ENCODE measurements around the gene SCN4A. TPM values are rescaled to one million over a fixed set of nuclear protein-coding genes. Genes with fewer than 3 reads are reported as not detected.
A peak's percentile ranks its signal among the peaks of the same experiment; 100 is the strongest.

SCN4A gene
- total RNA-seq, 3 donors from 2014 or later (not counting 1 experiment from before 2014, with no cell fraction given) = 0.10 to 0.14 (median 0.14) TPM

DNA sequence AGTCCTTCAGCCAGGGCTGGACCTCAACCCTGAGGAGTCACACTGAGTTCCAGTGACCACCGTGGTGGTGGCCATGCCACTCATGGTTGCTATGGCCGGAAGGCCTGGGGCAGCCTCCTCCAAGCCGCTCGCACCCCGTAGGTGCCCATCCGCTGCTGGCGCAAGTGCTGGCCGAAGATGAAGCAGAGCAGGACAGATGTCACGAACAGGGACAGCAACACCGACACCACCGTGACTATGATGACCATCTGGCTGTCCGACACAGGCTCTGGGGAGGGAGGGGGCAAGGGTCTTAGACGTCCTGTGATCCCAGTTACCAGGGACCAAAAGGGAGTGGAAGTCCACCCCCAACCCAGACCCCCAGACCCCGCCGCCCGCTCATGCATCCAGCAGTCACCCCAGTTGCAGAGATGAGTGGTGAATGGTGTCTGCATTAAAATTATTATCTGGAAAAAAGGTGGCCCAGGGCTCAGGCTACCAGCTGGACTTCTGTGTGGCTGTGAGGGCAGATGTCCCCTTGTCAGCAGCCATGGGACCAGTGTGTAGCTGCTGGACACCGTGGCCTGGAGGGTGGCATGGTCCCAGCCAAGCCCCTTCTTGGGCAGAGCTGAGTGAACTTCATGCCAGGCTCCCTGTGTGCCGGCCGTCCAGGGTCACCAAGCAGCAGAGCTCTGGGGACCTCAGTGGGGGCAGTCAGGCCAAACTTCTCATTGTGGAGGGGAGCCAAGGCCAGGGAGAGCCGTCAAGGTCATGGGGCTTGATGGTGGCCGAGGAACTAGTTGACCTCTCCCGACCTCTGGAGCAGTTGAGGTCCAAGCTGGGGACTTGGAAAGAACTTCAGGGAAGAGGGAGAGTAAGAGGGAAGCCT lies 30.2 kb upstream of the SCN4A start:
- no peak for TF ChIP-seq CTCF (IDR thresholded peaks at IDR 0.05)
- no peak overlapping the region for H3K27ac Mint-ChIP-seq
- Histone ChIP-seq H3K27me3 (ENCODE audit: control insufficient read depth, insufficient read depth, low read length) (no peaks in the 10 kb centered on the region), H3K36me3 (ENCODE audit: control insufficient read depth, insufficient read depth, low read length) (peaks cover 54% of the 10 kb centered on the region), H3K4me3 (ENCODE audit: low read length) (no peak overlapping the region), H3K27ac (ENCODE audit: low read length) (no peak overlapping the region), H3K4me1 (ENCODE audit: control insufficient read depth, insufficient read depth, low read length) (peaks cover 42% of the 10 kb centered on the region), H3K9me3 (ENCODE audit: control insufficient read depth, insufficient read depth, low read length) (no peaks in the 10 kb centered on the region)
- H3K36me3 Mint-ChIP-seq = no peaks in the 10 kb centered on the region
- 97% methylated on average over 21 of the region's 22 CpGs for whole genome bisulfite sequencing (ENCODE audit: insufficient coverage)
- H3K27me3 Mint-ChIP-seq (ENCODE audit: low read depth in 2 of 2) = no peaks in the 10 kb centered on the region
- intact Hi-C loops (cut with micrococcal nuclease) = no loop called here
- ATAC-seq = no peak
- H3K9me3 Mint-ChIP-seq = no peaks in the 10 kb centered on the region
- H3K4me3 Mint-ChIP-seq = no peak overlapping the region
- DNase-seq = no peak
- H3K4me1 Mint-ChIP-seq = peaks cover 31 to 40% of the 10 kb centered on the region in 2 donors

GRCh38 chr17:64001763-64002529 lies 29.2 kb upstream of the SCN4A start:
- Histone ChIP-seq H3K27ac (ENCODE audit: low read length) (no peak overlapping the region), H3K4me3 (ENCODE audit: low read length) (no peak overlapping the region), H3K36me3 (ENCODE audit: control insufficient read depth, insufficient read depth, low read length) (peaks cover 50% of the 10 kb centered on the region), H3K4me1 (ENCODE audit: control insufficient read depth, insufficient read depth, low read length) (peaks cover 42% of the 10 kb centered on the region), H3K9me3 (ENCODE audit: control insufficient read depth, insufficient read depth, low read length) (no peaks in the 10 kb centered on the region), H3K27me3 (ENCODE audit: control insufficient read depth, insufficient read depth, low read length) (no peaks in the 10 kb centered on the region)
- ATAC-seq = no peak
- H3K36me3 Mint-ChIP-seq = no peaks in the 10 kb centered on the region
- peaks cover 29 to 41% of the 10 kb centered on the region in 2 donors for H3K4me1 Mint-ChIP-seq
- intact Hi-C loops (cut with micrococcal nuclease) = no loop called here
- H3K27ac Mint-ChIP-seq = peak overlapping the region in 1 of 2 donors; percentile 49
- 89% methylated on average over 13 of the region's 14 CpGs for WGBS (ENCODE audit: insufficient coverage)
- DNase-seq = no peak
- H3K27me3 Mint-ChIP-seq (ENCODE audit: low read depth in 2 of 2) = no peaks in the 10 kb centered on the region
- TF ChIP-seq CTCF (IDR thresholded peaks at IDR 0.05) = no peak
- no peak overlapping the region for H3K4me3 Mint-ChIP-seq
- no peaks in the 10 kb centered on the region for H3K9me3 Mint-ChIP-seq

- intact Hi-C loops (cut with micrococcal nuclease) = no loop called here
- Histone ChIP-seq H3K4me1 (ENCODE audit: control insufficient read depth, insufficient read depth, low read length) (peaks cover 37% of the 10 kb centered on the region), H3K9me3 (ENCODE audit: control insufficient read depth, insufficient read depth, low read length) (no peaks in the 10 kb centered on the region), H3K27ac (ENCODE audit: low read length) (no peak overlapping the region), H3K4me3 (ENCODE audit: low read length) (no peak overlapping the region), H3K36me3 (ENCODE audit: control insufficient read depth, insufficient read depth, low read length) (peaks cover 42% of the 10 kb centered on the region), H3K27me3 (ENCODE audit: control insufficient read depth, insufficient read depth, low read length) (no peaks in the 10 kb centered on the region)
- peak overlapping the region in 1 of 2 donors; percentile 57 for H3K27ac Mint-ChIP-seq
- peaks cover 32 to 45% of the 10 kb centered on the region in 2 donors for H3K4me1 Mint-ChIP-seq
- no peak for TF ChIP-seq CTCF (IDR thresholded peaks at IDR 0.05)
- H3K4me3 Mint-ChIP-seq = no peak overlapping the region
- DNase-seq (no peak), ATAC-seq (no peak)
- H3K9me3 Mint-ChIP-seq = no peaks in the 10 kb centered on the region
- H3K36me3 Mint-ChIP-seq = no peaks in the 10 kb centered on the region
- H3K27me3 Mint-ChIP-seq (ENCODE audit: low read depth in 2 of 2) = no peaks in the 10 kb centered on the region
- 85% methylated on average over 4 of the region's 7 CpGs for WGBS (ENCODE audit: insufficient coverage)
Measured at GRCh38 chr17:64001091-64001579, 28.4 kb upstream of the SCN4A start.
